Measurements from ENCODE around the gene OR6B1.

- TF ChIP-seq CTCF (IDR thresholded peaks at IDR 0.05) (no peak), NFYB (CRISPR knock-in tag; conservative IDR thresholded peaks at IDR 0.05; ENCODE audit: low read depth) (no peak), CREM (CRISPR knock-in tag; IDR thresholded peaks at IDR 0.05) (no peak)
- TF ChIP-seq, protein P1, sequence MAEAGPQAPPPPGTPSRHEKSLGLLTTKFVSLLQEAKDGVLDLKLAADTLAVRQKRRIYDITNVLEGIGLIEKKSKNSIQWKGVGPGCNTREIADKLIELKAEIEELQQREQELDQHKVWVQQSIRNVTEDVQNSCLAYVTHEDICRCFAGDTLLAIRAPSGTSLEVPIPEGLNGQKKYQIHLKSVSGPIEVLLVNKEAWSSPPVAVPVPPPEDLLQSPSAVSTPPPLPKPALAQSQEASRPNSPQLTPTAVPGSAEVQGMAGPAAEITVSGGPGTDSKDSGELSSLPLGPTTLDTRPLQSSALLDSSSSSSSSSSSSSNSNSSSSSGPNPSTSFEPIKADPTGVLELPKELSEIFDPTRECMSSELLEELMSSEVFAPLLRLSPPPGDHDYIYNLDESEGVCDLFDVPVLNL (CRISPR knock-in tag; IDR thresholded peaks at IDR 0.05; ENCODE audit: borderline replicate concordance, low read depth): no peak
These were observed 20.2 kb downstream of the OR6B1 start for GRCh38 chr7:144020340-144020739.

Measured in WTC11 (cell line).